Esophagus squamous epithelium (tissue), 5 donors: ENCODE results near the gene PPP2R2C. TPM values are rescaled to one million over a fixed set of nuclear protein-coding genes. Genes with fewer than 3 reads are reported as not detected.

Source experiments
- DNase-seq: peaks from one replicate; lab custom pipeline; 2025; lab: John Stamatoyannopoulos, UW
- H3K27ac ChIP-seq, 4 donors: fragments of 200-600 bp; sonication (generic); one replicate each; pipeline ENCODE4 v1.5.1; 2016 to 2019; ENCODE audit warnings: mild to moderate bottlenecking in 1 of 4
- H3K27me3 ChIP-seq, 4 donors: fragments of 200-600 bp; sonication (generic); 1 replicate in 3 of 4; 2 replicates in 1 of 4; pipeline versions ENCODE4 v1.5.1 to v1.6.0; 2017 to 2021; ENCODE audit warnings: antibody characterized with exemption in 1 of 4
- H3K36me3 ChIP-seq, 3 donors: fragments of 200-600 bp; sonication (generic); one replicate each; pipeline ENCODE4 v1.5.1; 2016 to 2019
- H3K4me1 ChIP-seq, 3 donors: fragments of 200-600 bp; sonication (generic); one replicate each; pipeline ENCODE4 v1.5.1; 2017 to 2019
- H3K4me3 ChIP-seq, 4 donors: fragments of 200-600 bp; sonication (generic); 1 replicate in 3 of 4; 2 replicates in 1 of 4; pipeline ENCODE4 v1.5.1; 2016 to 2019; ENCODE audit warnings: mild to moderate bottlenecking in 2 of 4, moderate library complexity in 1 of 4
- H3K9me3 ChIP-seq, 3 donors: fragments of 200-600 bp; sonication (generic); one replicate each; pipeline ENCODE4 v1.5.1; 2016 to 2019
- CTCF ChIP-seq, 6 experiments: fragments of 450-650 bp in 4 of 6; fragments of 200-600 bp in 2 of 6; sonication (generic) in 2 of 6; IDR thresholded peaks; one replicate each; pipeline ENCODE4 v1.5.1; 2016 to 2019; ENCODE audit warnings: antibody characterized with exemption in 6 of 6, mild to moderate bottlenecking in 4 of 6, moderate library complexity in 4 of 6
- POLR2A ChIP-seq, 4 donors: fragments of 450-650 bp; IDR thresholded peaks; one replicate each; pipeline ENCODE4 v1.6.1; 2017; ENCODE audit warnings: antibody characterized with exemption in 4 of 4, mild to moderate bottlenecking in 4 of 4, moderate library complexity in 3 of 4
- WGBS, 2 donors: methylation state at CpG; one replicate each; pipeline ENCODE4 v1.1.5; 2018; 5-methylcytosine and 5-hydroxymethylcytosine counted together
- intact Hi-C: fragments of 100-400 bp; cut with DNase I; formaldehyde crosslinking; loops from one replicate; pipeline ENCODE4 v1.15.0; 2022
- total RNA-seq, 4 donors: library from RNA; depleted of rRNA; stranded (reverse); fragments of >200 nt; gene quantifications; one replicate each; pipeline ENCODE4 v1.1.0, GENCODE V29; 2016
- donor health status: DM: yes; HTN: yes; CAD: no.

Gene PPP2R2C
- total RNA-seq, 4 donors from 2014 or later = 26.9 to 76.3 (median 53.7) TPM

GRCh38 chr4:6324999-6325787 lies 147.2 kb downstream of the PPP2R2C start:
- Histone ChIP-seq H3K4me3 (peak overlapping the region in 1 of 4 donors; percentile 7), H3K36me3 (peaks cover 0 to 64% (median 0%) of the 10 kb centered on the region in 3 donors), H3K27ac (peak overlapping the region; percentile 35 to 79 (median 54)), H3K9me3 (no peaks in the 10 kb centered on the region), H3K27me3 (peaks cover 0 to 15% (median 0%) of the 10 kb centered on the region in 4 donors), H3K4me1 (peaks cover 0 to 28% (median 3%) of the 10 kb centered on the region in 3 donors)
- DNase-seq = peak; percentile 7
- intact Hi-C loops = loop anchor here (10.0 kb wide), 1 partner anchor 330 kb away; no protein-coding TSS in a partner anchor
- TF ChIP-seq CTCF (IDR thresholded peaks at IDR 0.05) (no peak), POLR2A (IDR thresholded peaks at IDR 0.05) (no peak)
- 30 to 61% methylated on average over 2 to 11 of the region's 22 CpGs for WGBS, 2 donors

- Histone ChIP-seq H3K27ac (peak overlapping the region; percentile 35 to 79 (median 54)), H3K9me3 (no peaks in the 10 kb centered on the region), H3K4me1 (peaks cover 0 to 28% (median 3%) of the 10 kb centered on the region in 3 donors), H3K27me3 (peaks cover 0 to 15% (median 0%) of the 10 kb centered on the region in 4 donors), H3K36me3 (peaks cover 0 to 68% (median 0%) of the 10 kb centered on the region in 3 donors), H3K4me3 (peak overlapping the region in 1 of 4 donors; percentile 7)
- DNase-seq = no peak
- intact Hi-C loops = loop anchor here (10.0 kb wide), 1 partner anchor 330 kb away; no protein-coding TSS in a partner anchor
- WGBS, 2 donors = 54 to 71% methylated on average over 10 to 11 of the region's 15 CpGs
- TF ChIP-seq POLR2A (IDR thresholded peaks at IDR 0.05) (no peak), CTCF (IDR thresholded peaks at IDR 0.05) (no peak)
These were observed 147.9 kb downstream of the PPP2R2C start for GRCh38 chr4:6324461-6324998.

- intact Hi-C loops = loop anchor here (10.0 kb wide), 1 partner anchor 328 kb away; no protein-coding TSS in a partner anchor
- peaks cover 0 to 7% (median 0%) of the 10 kb centered on the region in 4 donors for H3K27me3 ChIP-seq
- DNase-seq = no peak
- 60 to 78% methylated on average over 12 to 13 of the region's 33 CpGs for WGBS, 2 donors
- no peak overlapping the region for H3K27ac ChIP-seq
- peaks cover 0 to 28% (median 3%) of the 10 kb centered on the region in 3 donors for H3K4me1 ChIP-seq
- H3K4me3 ChIP-seq = no peak overlapping the region
- H3K9me3 ChIP-seq = no peaks in the 10 kb centered on the region
- H3K36me3 ChIP-seq = peaks cover 0 to 63% (median 0%) of the 10 kb centered on the region in 3 donors
- TF ChIP-seq CTCF (IDR thresholded peaks at IDR 0.05) = no peak
- no peak for TF ChIP-seq POLR2A (IDR thresholded peaks at IDR 0.05)
These were observed 149.4 kb downstream of the PPP2R2C start for GRCh38 chr4:6322761-6323566.

- WGBS, 2 donors = 88 to 89% methylated on average over 19 to 21 of the region's 23 CpGs
- Histone ChIP-seq H3K4me3 (no peak overlapping the region), H3K4me1 (peaks cover 0 to 25% (median 3%) of the 10 kb centered on the region in 3 donors), H3K9me3 (no peaks in the 10 kb centered on the region), H3K27me3 (no peaks in the 10 kb centered on the region), H3K36me3 (peaks cover 0 to 71% (median 0%) of the 10 kb centered on the region in 3 donors), H3K27ac (no peak overlapping the region)
- no peak for TF ChIP-seq CTCF (IDR thresholded peaks at IDR 0.05)
- no peak for TF ChIP-seq POLR2A (IDR thresholded peaks at IDR 0.05)
- intact Hi-C loops = loop anchor here (10.0 kb wide), 1 partner anchor 327 kb away; no protein-coding TSS in a partner anchor
- no peak for DNase-seq
These were observed 150.2 kb downstream of the PPP2R2C start for GRCh38 chr4:6322067-6322760.
